Measurements from ENCODE around the gene TEX9. TPM values are rescaled to one million over a fixed set of nuclear protein-coding genes. Genes with fewer than 3 reads are reported as not detected.
A peak's percentile ranks its signal among the peaks of the same experiment; 100 is the strongest.
"Not testable (repeated sequence)": the region's sequence is repeated elsewhere in the genome, so short reads cannot be mapped to it uniquely, and the experiment has no call there.

Gene TEX9
- total RNA-seq, 1 donor from 2014 or later = 8.8 TPM

GRCh38 chr15:56411122-56411749 lies 46.0 kb downstream of the TEX9 start:
- no peaks in the 10 kb centered on the region for H3K36me3 ChIP-seq (ENCODE audit: control insufficient read depth, insufficient read depth, low read length)
- H3K27me3 ChIP-seq (ENCODE audit: control insufficient read depth, insufficient read depth, low read length) = no peaks in the 10 kb centered on the region
- no peak for DNase-seq (ENCODE audit: low read depth)
- TF ChIP-seq CTCF (IDR thresholded peaks at IDR 0.05; ENCODE audit: insufficient read depth, low read length, poor library complexity, severe bottlenecking) = no peak
- H3K4me3 ChIP-seq (ENCODE audit: low read depth, low read length) = no peak overlapping the region

GRCh38 chr15:56413114-56413733 lies 48.0 kb downstream of the TEX9 start:
- not testable (repeated sequence) for H3K36me3 ChIP-seq (ENCODE audit: control insufficient read depth, insufficient read depth, low read length); DNase-seq (ENCODE audit: low read depth); H3K4me3 ChIP-seq (ENCODE audit: low read depth, low read length); H3K27me3 ChIP-seq (ENCODE audit: control insufficient read depth, insufficient read depth, low read length)

GRCh38 chr15:56425276-56425675 lies 60.0 kb downstream of the TEX9 start:
- Histone ChIP-seq H3K27me3 (ENCODE audit: control insufficient read depth, insufficient read depth, low read length) (no peaks in the 10 kb centered on the region), H3K36me3 (ENCODE audit: control insufficient read depth, insufficient read depth, low read length) (no peaks in the 10 kb centered on the region), H3K4me3 (ENCODE audit: low read depth, low read length) (no peak overlapping the region)
- TF ChIP-seq CTCF (IDR thresholded peaks at IDR 0.05; ENCODE audit: insufficient read depth, low read length, poor library complexity, severe bottlenecking) = no peak
- no peak for DNase-seq (ENCODE audit: low read depth)

GRCh38 chr15:56425976-56426375 lies 60.8 kb downstream of the TEX9 start:
- no peaks in the 10 kb centered on the region for H3K36me3 ChIP-seq (ENCODE audit: control insufficient read depth, insufficient read depth, low read length)
- no peaks in the 10 kb centered on the region for H3K27me3 ChIP-seq (ENCODE audit: control insufficient read depth, insufficient read depth, low read length)
- no peak for TF ChIP-seq CTCF (IDR thresholded peaks at IDR 0.05; ENCODE audit: insufficient read depth, low read length, poor library complexity, severe bottlenecking)
- no peak for DNase-seq (ENCODE audit: low read depth)
- no peak overlapping the region for H3K4me3 ChIP-seq (ENCODE audit: low read depth, low read length)

- Histone ChIP-seq H3K4me3 (ENCODE audit: low read depth, low read length) (no peak overlapping the region), H3K36me3 (ENCODE audit: control insufficient read depth, insufficient read depth, low read length) (no peaks in the 10 kb centered on the region), H3K27me3 (ENCODE audit: control insufficient read depth, insufficient read depth, low read length) (no peaks in the 10 kb centered on the region)
- peak; percentile 40 for TF ChIP-seq CTCF (IDR thresholded peaks at IDR 0.05; ENCODE audit: insufficient read depth, low read length, poor library complexity, severe bottlenecking)
- peak; percentile 0 for DNase-seq (ENCODE audit: low read depth)
Observed at GRCh38 chr15:56428821-56429458, 63.7 kb downstream of the TEX9 start.

- H3K27me3 ChIP-seq (ENCODE audit: control insufficient read depth, insufficient read depth, low read length) = no peaks in the 10 kb centered on the region
- TF ChIP-seq CTCF (IDR thresholded peaks at IDR 0.05; ENCODE audit: insufficient read depth, low read length, poor library complexity, severe bottlenecking) = no peak
- no peak overlapping the region for H3K4me3 ChIP-seq (ENCODE audit: low read depth, low read length)
- no peaks in the 10 kb centered on the region for H3K36me3 ChIP-seq (ENCODE audit: control insufficient read depth, insufficient read depth, low read length)
- DNase-seq (ENCODE audit: low read depth) = no peak
Observed at GRCh38 chr15:56432304-56432703, 67.1 kb downstream of the TEX9 start.
